Smooth muscle cell (in vitro differentiated cells): ENCODE measurements around the gene LRMDA. TPM values are rescaled to one million over a fixed set of nuclear protein-coding genes. Genes with fewer than 3 reads are reported as not detected.

ENCODE experiments used
- DNase-seq: peaks from one replicate; lab custom pipeline; 2025; ENCODE audit not compliant: unreplicated experiment; lab: John Stamatoyannopoulos, UW
- H2AFZ ChIP-seq: fragments of 200-600 bp; sonication (generic); 2 replicates; pipeline ENCODE4 v1.6.0; 2016; ENCODE audit warnings: antibody characterized with exemption, low read depth, mild to moderate bottlenecking
- H3F3A ChIP-seq: fragments of 200-600 bp; sonication (generic); 2 replicates; pipeline ENCODE4 v1.6.0; 2017; ENCODE audit warnings: antibody characterized with exemption, low read depth
- H3K27ac ChIP-seq: fragments of 200-600 bp; sonication (generic); 2 replicates; pipeline ENCODE4 v1.5.1; 2016; ENCODE audit warnings: low read depth, mild to moderate bottlenecking
- H3K27me3 ChIP-seq: fragments of 200-600 bp; sonication (generic); 2 replicates; pipeline ENCODE4 v1.6.1; 2016; ENCODE audit warnings: low read depth, mild to moderate bottlenecking
- H3K36me3 ChIP-seq: fragments of 200-600 bp; sonication (generic); 2 replicates; pipeline ENCODE4 v1.5.1; 2016; ENCODE audit warnings: low read depth
- H3K4me1 ChIP-seq: fragments of 200-600 bp; sonication (generic); 2 replicates; pipeline ENCODE4 v1.5.1; 2016; ENCODE audit warnings: low read depth
- H3K4me2 ChIP-seq: fragments of 200-600 bp; sonication (generic); 2 replicates; pipeline ENCODE4 v1.6.0; 2016; ENCODE audit warnings: mild to moderate bottlenecking
- H3K4me3 ChIP-seq: fragments of 200-600 bp; sonication (generic); 2 replicates; pipeline ENCODE4 v1.5.1; 2016; ENCODE audit warnings: mild to moderate bottlenecking
- H3K79me2 ChIP-seq: fragments of 200-600 bp; sonication (generic); 2 replicates; pipeline ENCODE4 v1.6.0; 2016; ENCODE audit warnings: low read depth, mild to moderate bottlenecking
- H3K9ac ChIP-seq: fragments of 200-600 bp; sonication (generic); 2 replicates; pipeline ENCODE4 v1.6.0; 2016; ENCODE audit warnings: low read depth
- H3K9me3 ChIP-seq: fragments of 200-600 bp; sonication (generic); replicated peaks from 2 replicates; pipeline ENCODE4 v1.5.1; 2016; ENCODE audit warnings: low read depth
- H4K20me1 ChIP-seq: fragments of 200-600 bp; sonication (generic); 2 replicates; pipeline ENCODE4 v1.6.0; 2016; ENCODE audit warnings: low read depth
- CTCF ChIP-seq: fragments of 200-600 bp; sonication (generic); IDR thresholded peaks from 2 replicates; pipeline ENCODE4 v1.5.1; 2017; ENCODE audit warnings: borderline replicate concordance, mild to moderate bottlenecking, antibody characterized with exemption; ENCODE audit not compliant: insufficient read depth, poor library complexity, severe bottlenecking
- WGBS: methylation state at CpG from one replicate; pipeline ENCODE4 v1.1.7; 2016; ENCODE audit warnings: low lambda C conversion rate; 5-methylcytosine and 5-hydroxymethylcytosine counted together
- polyA plus RNA-seq: library from polyadenylated mRNA; unstranded; fragments of >200 nt; fragmentation: Nextera tagmentation; extraction: Ambion mirVana; gene quantifications from 2 replicates; pipeline ENCODE4 v1.2.1, GENCODE V29; 2016
- total RNA-seq: library from RNA; depleted of rRNA; stranded (reverse); fragments of >200 nt; gene quantifications from 2 replicates; pipeline ENCODE4 v1.2.3, GENCODE V29; 2014

LRMDA gene
- total and polyA plus RNA-seq, 2 experiments from 2014 or later: 1.5 to 1.6 TPM

DNA sequence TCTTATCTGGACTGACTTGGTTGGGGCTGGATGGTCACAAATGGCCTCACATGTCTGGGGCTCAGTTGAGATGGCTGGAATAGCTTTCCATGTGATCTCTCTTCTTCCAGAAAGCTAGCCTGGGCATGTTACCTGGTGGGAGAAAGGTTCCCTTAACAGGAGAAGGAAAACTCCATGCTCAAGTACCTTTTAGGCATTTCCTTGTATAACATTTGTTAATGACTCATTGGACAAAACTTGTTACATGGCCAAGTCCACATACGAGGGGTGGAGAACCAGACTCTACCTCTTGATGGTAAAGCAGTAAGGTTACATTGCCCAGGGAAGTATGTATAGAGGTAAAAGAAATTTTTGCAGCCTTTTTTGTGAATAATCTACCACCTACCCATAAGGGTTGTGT lies 826.4 kb downstream of the LRMDA start:
- no peak for TF ChIP-seq CTCF
- WGBS: 76% methylated on average over 1 of the region's 1 CpG
- H2AFZ ChIP-seq: no peak overlapping the region

DNA sequence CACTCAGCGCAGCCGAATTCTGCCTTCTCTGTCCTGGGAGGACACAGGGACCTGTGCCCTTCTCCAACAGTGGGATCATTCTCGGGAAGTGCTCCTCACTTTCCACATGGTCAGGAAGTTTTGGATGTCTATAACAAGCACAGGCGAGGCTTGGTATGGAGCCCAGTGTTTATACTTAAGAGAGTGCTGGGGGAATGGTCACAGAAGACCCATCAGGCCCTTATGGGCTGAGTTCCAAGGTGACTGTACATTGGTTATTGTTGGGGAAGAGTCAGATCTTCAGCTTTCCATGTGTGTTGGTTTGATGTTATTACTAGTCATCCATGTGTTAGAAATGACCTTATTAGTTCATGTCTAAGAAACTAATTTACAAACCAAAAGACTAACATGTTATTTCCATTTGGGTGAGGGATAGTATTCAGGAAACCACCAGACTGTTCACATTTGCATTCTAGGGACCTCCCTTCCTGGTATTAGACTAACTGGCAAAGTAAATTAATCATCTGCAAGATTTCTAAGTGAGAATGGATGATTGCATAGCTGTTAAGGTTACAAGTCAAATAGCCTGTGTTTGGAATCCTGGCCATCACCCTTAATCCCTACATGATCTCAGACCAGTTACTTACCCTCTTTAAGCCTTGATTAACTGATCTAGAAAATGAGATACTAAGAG lies 834.2 kb downstream of the LRMDA start:
- H3K79me2 ChIP-seq: no peaks in the 10 kb centered on the region
- no peak overlapping the region for H3K27ac ChIP-seq
- peaks cover 1% of the 10 kb centered on the region for H3K9me3 ChIP-seq
- H4K20me1 ChIP-seq: no peaks in the 10 kb centered on the region
- H3F3A ChIP-seq: no peaks in the 10 kb centered on the region
- TF ChIP-seq CTCF: no peak
- no peak overlapping the region for H3K4me2 ChIP-seq
- H3K4me1 ChIP-seq: peaks cover 6% of the 10 kb centered on the region
- no peak overlapping the region for H3K9ac ChIP-seq
- DNase-seq: no peak
- no peaks in the 10 kb centered on the region for H3K36me3 ChIP-seq
- 92% methylated on average over 4 of the region's 4 CpGs for WGBS
- H2AFZ ChIP-seq: no peak overlapping the region
- H3K27me3 ChIP-seq: no peaks in the 10 kb centered on the region
- no peak overlapping the region for H3K4me3 ChIP-seq

More for the DNA sequence above, 826.4 kb downstream of the LRMDA start:
- no peaks in the 10 kb centered on the region for H4K20me1 ChIP-seq
- H3K27ac ChIP-seq: no peak overlapping the region
- no peak overlapping the region for H3K9ac ChIP-seq
- H3K9me3 ChIP-seq: peaks cover 6% of the 10 kb centered on the region
- no peak overlapping the region for H3K4me3 ChIP-seq
- H3K27me3 ChIP-seq: no peaks in the 10 kb centered on the region
- DNase-seq: no peak
- H3F3A ChIP-seq: peaks cover 5% of the 10 kb centered on the region
- H3K36me3 ChIP-seq: no peaks in the 10 kb centered on the region
- H3K4me2 ChIP-seq: no peak overlapping the region
- H3K79me2 ChIP-seq: no peaks in the 10 kb centered on the region
- no peaks in the 10 kb centered on the region for H3K4me1 ChIP-seq

DNA sequence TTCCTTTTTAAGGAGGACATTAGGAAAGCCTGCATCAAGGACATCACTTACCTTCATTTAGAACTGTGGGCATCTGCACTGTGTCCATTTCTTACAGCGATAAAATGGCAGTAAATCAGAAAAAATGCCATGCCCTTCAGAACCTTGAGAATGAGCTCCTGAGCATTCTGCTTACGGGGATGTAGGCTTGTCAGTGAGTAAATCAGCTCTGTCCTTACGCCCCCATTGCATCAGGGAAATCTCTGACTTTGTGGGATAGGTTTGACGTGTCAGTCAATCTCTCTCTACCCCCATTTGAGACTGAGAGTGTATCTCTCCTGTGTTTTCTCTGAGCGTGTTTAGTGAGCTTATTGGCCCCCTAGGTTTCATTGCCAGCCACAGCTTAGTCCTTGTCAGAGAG lies 837.1 kb downstream of the LRMDA start:
- no peak for DNase-seq
- Histone ChIP-seq H4K20me1 (no peaks in the 10 kb centered on the region), H3K27ac (no peak overlapping the region), H3K4me3 (no peak overlapping the region), H3F3A (no peaks in the 10 kb centered on the region), H3K27me3 (no peaks in the 10 kb centered on the region), H3K4me1 (peaks cover 8% of the 10 kb centered on the region), H3K79me2 (no peaks in the 10 kb centered on the region), H3K4me2 (no peak overlapping the region), H3K9ac (no peak overlapping the region), H3K9me3 (peaks cover 2% of the 10 kb centered on the region), H2AFZ (no peak overlapping the region), H3K36me3 (no peaks in the 10 kb centered on the region)
- 88% methylated on average over 5 of the region's 5 CpGs for WGBS
- TF ChIP-seq CTCF: no peak

DNA sequence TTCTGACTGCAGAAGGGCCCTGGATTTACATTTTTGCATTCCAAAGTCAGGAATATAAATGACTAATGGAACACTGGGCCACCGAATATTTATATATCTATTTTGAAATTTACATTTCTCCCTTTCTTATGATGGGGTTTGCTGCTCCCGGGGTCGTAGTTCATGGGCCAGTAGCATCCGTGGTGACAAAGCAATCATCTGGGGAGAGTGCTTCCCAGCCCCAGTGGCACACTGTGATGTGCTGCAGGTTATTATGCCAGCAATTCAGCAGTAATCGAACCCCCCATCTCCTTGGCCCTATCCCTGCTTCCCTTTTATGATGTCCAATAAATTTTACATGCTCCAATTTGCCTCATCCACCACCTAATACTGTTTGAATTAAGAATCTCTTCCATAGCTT lies 837.5 kb downstream of the LRMDA start:
- no peak overlapping the region for H2AFZ ChIP-seq
- H3F3A ChIP-seq: no peaks in the 10 kb centered on the region
- H3K79me2 ChIP-seq: no peaks in the 10 kb centered on the region
- WGBS: 93% methylated on average over 5 of the region's 5 CpGs
- no peaks in the 10 kb centered on the region for H3K27me3 ChIP-seq
- H3K4me1 ChIP-seq: peaks cover 8% of the 10 kb centered on the region
- H3K36me3 ChIP-seq: no peaks in the 10 kb centered on the region
- no peak for DNase-seq
- TF ChIP-seq CTCF: no peak
- peaks cover 6% of the 10 kb centered on the region for H3K9me3 ChIP-seq
- no peaks in the 10 kb centered on the region for H4K20me1 ChIP-seq
- no peak overlapping the region for H3K27ac ChIP-seq
- H3K9ac ChIP-seq: no peak overlapping the region
- H3K4me2 ChIP-seq: no peak overlapping the region
- H3K4me3 ChIP-seq: no peak overlapping the region
